ENCODE results near the gene WFDC2.

Gene WFDC2

GRCh38 chr20:45515147-45515913, 45.8 kb downstream of the WFDC2 start, which contains the start of gene SPINT3:
Gene SPINT3 (minus strand): TSS chr20:45515622. CDS start chr20:45515608, 14 bp downstream.
- DNase-seq (ENCODE audit: low read depth): no peak
- TF ChIP-seq POLR2A (IDR thresholded peaks at IDR 0.05; ENCODE audit: extremely low read depth, insufficient read length) (no peak), CTCF (IDR thresholded peaks at IDR 0.05; ENCODE audit: low read depth, low read length) (no peak), MYC (IDR thresholded peaks at IDR 0.05; ENCODE audit: low read depth, low read length) (no peak)
- TF ChIP-seq, protein P1, sequence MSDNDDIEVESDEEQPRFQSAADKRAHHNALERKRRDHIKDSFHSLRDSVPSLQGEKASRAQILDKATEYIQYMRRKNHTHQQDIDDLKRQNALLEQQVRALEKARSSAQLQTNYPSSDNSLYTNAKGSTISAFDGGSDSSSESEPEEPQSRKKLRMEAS (IDR thresholded peaks at IDR 0.05; ENCODE audit: low read depth, low read length): no peak
- no peak within 1 kb of the TSS for H3K4me3 ChIP-seq (ENCODE audit: low read depth, low read length)

DNA sequence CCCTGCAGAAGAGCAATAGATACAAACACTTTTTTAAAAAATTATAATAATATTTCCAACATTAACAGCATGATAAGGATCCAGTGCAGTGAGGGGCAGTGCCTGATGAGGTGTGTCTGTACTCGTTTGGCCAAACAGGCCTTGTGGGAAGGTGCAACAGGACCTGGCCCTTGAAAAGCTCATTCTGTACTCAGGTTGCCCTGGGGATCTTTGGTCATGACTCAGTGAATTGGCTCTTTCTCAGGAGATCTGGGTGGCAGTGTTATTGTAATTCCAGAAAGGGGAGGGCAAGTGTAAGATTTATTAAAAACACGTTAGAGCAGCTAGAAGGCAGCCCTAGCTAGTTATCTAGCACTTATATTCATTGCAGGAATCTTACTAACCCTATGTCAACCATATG, 48.7 kb downstream of the WFDC2 start:
- TF ChIP-seq, protein P1 (IDR thresholded peaks at IDR 0.05; ENCODE audit: low read depth, low read length): no peak
- no peak for TF ChIP-seq POLR2A (IDR thresholded peaks at IDR 0.05; ENCODE audit: extremely low read depth, insufficient read length)
- no peak for TF ChIP-seq CTCF (IDR thresholded peaks at IDR 0.05; ENCODE audit: low read depth, low read length)
- TF ChIP-seq MYC (IDR thresholded peaks at IDR 0.05; ENCODE audit: low read depth, low read length): no peak
- no peak overlapping the region for H3K4me3 ChIP-seq (ENCODE audit: low read depth, low read length)
- DNase-seq (ENCODE audit: low read depth): no peak

- DNase-seq (ENCODE audit: low read depth): no peak
- H3K4me3 ChIP-seq (ENCODE audit: low read depth, low read length): no peak overlapping the region
- TF ChIP-seq CTCF (IDR thresholded peaks at IDR 0.05; ENCODE audit: low read depth, low read length) (no peak), POLR2A (IDR thresholded peaks at IDR 0.05; ENCODE audit: extremely low read depth, insufficient read length) (no peak), MYC (IDR thresholded peaks at IDR 0.05; ENCODE audit: low read depth, low read length) (no peak)
- TF ChIP-seq, protein P1 (IDR thresholded peaks at IDR 0.05; ENCODE audit: low read depth, low read length): no peak
Observed at GRCh38 chr20:45523821-45524220, 54.3 kb downstream of the WFDC2 start.

GRCh38 chr20:45527294-45527693, 57.7 kb downstream of the WFDC2 start:
- no peak overlapping the region for H3K4me3 ChIP-seq (ENCODE audit: low read depth, low read length)
- DNase-seq (ENCODE audit: low read depth): no peak
- TF ChIP-seq CTCF (IDR thresholded peaks at IDR 0.05; ENCODE audit: low read depth, low read length): no peak
- no peak for TF ChIP-seq POLR2A (IDR thresholded peaks at IDR 0.05; ENCODE audit: extremely low read depth, insufficient read length)
- TF ChIP-seq MYC (IDR thresholded peaks at IDR 0.05; ENCODE audit: low read depth, low read length): no peak
- TF ChIP-seq, protein P1 (IDR thresholded peaks at IDR 0.05; ENCODE audit: low read depth, low read length): no peak
